Glutamatergic neuron (in vitro differentiated cells): ENCODE measurements around the gene COX8A. TPM values are rescaled to one million over a fixed set of nuclear protein-coding genes. Genes with fewer than 3 reads are reported as not detected.

Experiments
- DNase-seq: peaks from one replicate; pipeline ENCODE4 v3.0.0; 2022
- H3K27ac Mint-ChIP-seq: one replicate; pipeline ENCODE4 v1.8.0; 2020; ENCODE audit warnings: mild to moderate bottlenecking, mixed read lengths, inconsistent platforms; ENCODE audit not compliant: unreplicated experiment
- H3K27me3 Mint-ChIP-seq: one replicate; pipeline ENCODE4 v1.8.0; 2020; ENCODE audit warnings: mild to moderate bottlenecking, moderate library complexity, mixed read lengths, inconsistent platforms; ENCODE audit not compliant: unreplicated experiment
- H3K36me3 Mint-ChIP-seq: one replicate; pipeline ENCODE4 v1.8.0; 2020; ENCODE audit warnings: mild to moderate bottlenecking, mixed read lengths, inconsistent platforms; ENCODE audit not compliant: unreplicated experiment
- H3K4me1 Mint-ChIP-seq: one replicate; pipeline ENCODE4 v1.8.0; 2020; ENCODE audit warnings: mild to moderate bottlenecking, low read depth, mixed read lengths, inconsistent platforms; ENCODE audit not compliant: unreplicated experiment
- H3K4me3 Mint-ChIP-seq: one replicate; pipeline ENCODE4 v1.8.0; 2020; ENCODE audit warnings: mild to moderate bottlenecking, mixed read lengths, inconsistent platforms; ENCODE audit not compliant: unreplicated experiment
- H3K9me3 Mint-ChIP-seq: one replicate; pipeline ENCODE4 v1.8.0; 2020; ENCODE audit warnings: mild to moderate bottlenecking, moderate library complexity, mixed read lengths, inconsistent platforms; ENCODE audit not compliant: unreplicated experiment
- total RNA-seq: library from RNA; stranded (reverse); fragmentation: NEBNext Ultra II Directional; extraction: Animal tissue kit (Norgen Biotek cat#: 25700); gene quantifications from one replicate; pipeline ENCODE4 v1.2.1, GENCODE V29; 2021; ENCODE audit not compliant: unreplicated experiment
- TF ChIP-seq, protein P1 (sequence below): fragments of 200-600 bp; sonication (generic); IDR thresholded peaks from one replicate; pipeline ENCODE4 v1.5.0; 2021; ENCODE audit not compliant: partially characterized antibody, unreplicated experiment

COX8A gene
- total RNA-seq, 1 donor from 2014 or later, result 289 TPM

DNA sequence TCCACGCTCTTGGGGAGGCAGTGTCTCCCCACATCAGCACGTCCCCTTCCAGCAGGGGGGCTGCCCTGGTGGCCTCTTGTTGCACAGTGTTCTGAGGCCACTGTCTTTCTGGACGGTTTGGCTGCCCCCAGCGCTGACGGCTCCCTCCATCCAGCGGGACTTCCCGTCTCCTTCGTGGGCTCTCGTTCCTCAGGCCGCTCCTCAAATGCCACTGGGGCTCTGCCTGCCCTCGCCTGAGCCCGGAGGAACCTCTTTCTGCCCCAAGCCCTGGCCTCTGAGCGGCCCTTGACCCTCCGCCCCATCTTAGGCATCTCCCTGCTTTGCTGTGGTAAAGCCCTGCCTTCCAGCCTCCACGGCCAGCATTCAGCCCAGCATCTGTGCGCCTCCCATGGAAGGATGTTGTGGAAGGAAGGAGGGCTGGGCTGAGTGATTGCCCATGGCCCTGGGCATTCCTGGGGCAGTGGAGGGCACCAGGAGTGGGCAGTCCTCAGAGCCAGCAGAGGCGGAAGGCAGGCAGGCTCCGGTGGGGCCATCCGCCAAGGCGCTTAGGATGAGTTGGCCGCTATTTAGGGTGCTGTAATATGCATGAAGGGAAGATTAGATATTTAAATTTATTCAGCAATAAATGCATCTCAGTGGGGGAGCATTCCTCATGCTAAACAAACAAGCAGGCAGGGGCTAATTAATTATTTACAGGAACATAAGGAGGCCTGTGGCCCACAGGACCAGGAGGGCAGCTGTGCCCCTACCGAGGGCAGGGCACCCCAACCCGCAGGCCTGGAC lies 29.6 kb downstream of the COX8A start:
- peak; percentile 49 for DNase-seq
- H3K27me3 Mint-ChIP-seq, result peaks cover 17% of the 10 kb centered on the region
- H3K4me1 Mint-ChIP-seq, result peaks cover 10% of the 10 kb centered on the region
- H3K4me3 Mint-ChIP-seq, result no peak overlapping the region
- no peaks in the 10 kb centered on the region for H3K36me3 Mint-ChIP-seq
- TF ChIP-seq, protein P1, sequence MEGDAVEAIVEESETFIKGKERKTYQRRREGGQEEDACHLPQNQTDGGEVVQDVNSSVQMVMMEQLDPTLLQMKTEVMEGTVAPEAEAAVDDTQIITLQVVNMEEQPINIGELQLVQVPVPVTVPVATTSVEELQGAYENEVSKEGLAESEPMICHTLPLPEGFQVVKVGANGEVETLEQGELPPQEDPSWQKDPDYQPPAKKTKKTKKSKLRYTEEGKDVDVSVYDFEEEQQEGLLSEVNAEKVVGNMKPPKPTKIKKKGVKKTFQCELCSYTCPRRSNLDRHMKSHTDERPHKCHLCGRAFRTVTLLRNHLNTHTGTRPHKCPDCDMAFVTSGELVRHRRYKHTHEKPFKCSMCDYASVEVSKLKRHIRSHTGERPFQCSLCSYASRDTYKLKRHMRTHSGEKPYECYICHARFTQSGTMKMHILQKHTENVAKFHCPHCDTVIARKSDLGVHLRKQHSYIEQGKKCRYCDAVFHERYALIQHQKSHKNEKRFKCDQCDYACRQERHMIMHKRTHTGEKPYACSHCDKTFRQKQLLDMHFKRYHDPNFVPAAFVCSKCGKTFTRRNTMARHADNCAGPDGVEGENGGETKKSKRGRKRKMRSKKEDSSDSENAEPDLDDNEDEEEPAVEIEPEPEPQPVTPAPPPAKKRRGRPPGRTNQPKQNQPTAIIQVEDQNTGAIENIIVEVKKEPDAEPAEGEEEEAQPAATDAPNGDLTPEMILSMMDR, result no peak
- peaks cover 2% of the 10 kb centered on the region for H3K9me3 Mint-ChIP-seq
- H3K27ac Mint-ChIP-seq, result no peak overlapping the region

GRCh38 chr11:64004590-64004984 lies 30.2 kb downstream of the COX8A start:
- Mint-ChIP-seq H3K36me3 (no peaks in the 10 kb centered on the region), H3K9me3 (peaks cover 2% of the 10 kb centered on the region), H3K4me3 (no peak overlapping the region), H3K27ac (no peak overlapping the region), H3K27me3 (peaks cover 17% of the 10 kb centered on the region), H3K4me1 (peaks cover 10% of the 10 kb centered on the region)
- DNase-seq, result no peak
- TF ChIP-seq, protein P1, result no peak

GRCh38 chr11:64005691-64006090 lies 31.3 kb downstream of the COX8A start:
- Mint-ChIP-seq H3K4me3 (no peak overlapping the region), H3K9me3 (peaks cover 2% of the 10 kb centered on the region)

GRCh38 chr11:64006398-64006797 lies 32.0 kb downstream of the COX8A start:
- no peaks in the 10 kb centered on the region for H3K36me3 Mint-ChIP-seq
- no peak for DNase-seq

More at GRCh38 chr11:64005691-64006090, 31.3 kb downstream of the COX8A start:
- Mint-ChIP-seq H3K4me1 (peaks cover 10% of the 10 kb centered on the region), H3K27me3 (peaks cover 17% of the 10 kb centered on the region), H3K36me3 (no peaks in the 10 kb centered on the region), H3K27ac (no peak overlapping the region)
- DNase-seq, result no peak
- TF ChIP-seq, protein P1, result no peak

More at GRCh38 chr11:64006398-64006797, 32.0 kb downstream of the COX8A start:
- Mint-ChIP-seq H3K27me3 (peaks cover 18% of the 10 kb centered on the region), H3K4me3 (no peak overlapping the region), H3K9me3 (peaks cover 2% of the 10 kb centered on the region), H3K27ac (no peak overlapping the region), H3K4me1 (peaks cover 10% of the 10 kb centered on the region)
- TF ChIP-seq, protein P1, result no peak
